ENCODE data around the gene ERAL1. TPM values are rescaled to one million over a fixed set of nuclear protein-coding genes. Genes with fewer than 3 reads are reported as not detected.

ERAL1 gene
- polyA plus RNA-seq, 1 donor (not counting 4 experiments of a cell fraction or from before 2014, with no cell fraction given) = 46.5 TPM

- Histone ChIP-seq H3K4me1 (ENCODE audit: control insufficient read depth, extremely low read depth, insufficient read depth, low read length) (peaks cover 33% of the 10 kb centered on the region), H3K9ac (ENCODE audit: control insufficient read depth, extremely low read depth, insufficient read depth, low read length) (no peak overlapping the region), H3K9me3 (ENCODE audit: control insufficient read depth, low read depth, low read length) (no peaks in the 10 kb centered on the region), H3K4me3 (ENCODE audit: control insufficient read depth in 2 of 3, extremely low read depth in 1 of 3, insufficient read depth in 2 of 3, low read depth in 1 of 3, low read length in 3 of 3) (no peak overlapping the region), H4K20me1 (ENCODE audit: control insufficient read depth, extremely low read depth, insufficient read depth, low read length) (no peaks in the 10 kb centered on the region), H3K9me1 (ENCODE audit: control insufficient read depth, extremely low read depth, insufficient read depth, low read length) (peaks cover 3% of the 10 kb centered on the region), H3K36me3 (ENCODE audit: control insufficient read depth in 2 of 2, extremely low read depth in 1 of 2, insufficient read depth in 2 of 2, low read length in 2 of 2) (peaks cover 0 to 3% of the 10 kb centered on the region in 2 experiments), H3K27me3 (ENCODE audit: control insufficient read depth, extremely low read depth, insufficient read depth, low read length) (no peaks in the 10 kb centered on the region), H3K4me2 (ENCODE audit: control insufficient read depth, extremely low read depth, insufficient read depth, low read depth, low read length) (no peak overlapping the region), H3K27ac (ENCODE audit: control insufficient read depth, insufficient read depth, low read length) (no peak overlapping the region), H2AFZ (ENCODE audit: control insufficient read depth, low read length) (no peak overlapping the region), H3K79me2 (ENCODE audit: control insufficient read depth, insufficient read depth, low read length) (peaks cover 13% of the 10 kb centered on the region)
- DNase-seq (ENCODE audit: low read depth, low spot score) (no peak), FAIRE-seq (no peak)
- no peak for TF ChIP-seq EZH2 (IDR thresholded peaks at IDR 0.05; ENCODE audit: low read length)
- dilution Hi-C loops (cut with MboI; ENCODE audit: extremely low pct_ligation_motif_present, low sequenced_read_pairs) = no loop called here
Measured at GRCh38 chr17:28898527-28898955, 43.7 kb downstream of the ERAL1 start.

- Histone ChIP-seq H3K27me3 (ENCODE audit: control insufficient read depth, extremely low read depth, insufficient read depth, low read length) (no peaks in the 10 kb centered on the region), H3K9ac (ENCODE audit: control insufficient read depth, extremely low read depth, insufficient read depth, low read length) (no peak overlapping the region), H4K20me1 (ENCODE audit: control insufficient read depth, extremely low read depth, insufficient read depth, low read length) (no peaks in the 10 kb centered on the region), H3K9me3 (ENCODE audit: control insufficient read depth, low read depth, low read length) (no peaks in the 10 kb centered on the region), H3K4me2 (ENCODE audit: control insufficient read depth, extremely low read depth, insufficient read depth, low read depth, low read length) (no peak overlapping the region), H2AFZ (ENCODE audit: control insufficient read depth, low read length) (no peak overlapping the region), H3K9me1 (ENCODE audit: control insufficient read depth, extremely low read depth, insufficient read depth, low read length) (peaks cover 3% of the 10 kb centered on the region), H3K36me3 (ENCODE audit: control insufficient read depth in 2 of 2, extremely low read depth in 1 of 2, insufficient read depth in 2 of 2, low read length in 2 of 2) (peaks cover 0 to 3% of the 10 kb centered on the region in 2 experiments), H3K79me2 (ENCODE audit: control insufficient read depth, insufficient read depth, low read length) (peaks cover 13% of the 10 kb centered on the region), H3K27ac (ENCODE audit: control insufficient read depth, insufficient read depth, low read length) (no peak overlapping the region), H3K4me3 (ENCODE audit: control insufficient read depth in 2 of 3, extremely low read depth in 1 of 3, insufficient read depth in 2 of 3, low read depth in 1 of 3, low read length in 3 of 3) (no peak overlapping the region), H3K4me1 (ENCODE audit: control insufficient read depth, extremely low read depth, insufficient read depth, low read length) (peaks cover 29% of the 10 kb centered on the region)
- FAIRE-seq (no peak), DNase-seq (ENCODE audit: low read depth, low spot score) (no peak)
- dilution Hi-C loops (cut with MboI; ENCODE audit: extremely low pct_ligation_motif_present, low sequenced_read_pairs) = no loop called here
- no peak for TF ChIP-seq EZH2 (IDR thresholded peaks at IDR 0.05; ENCODE audit: low read length)
- no peak for TF ChIP-seq CTCF (optimal IDR thresholded peaks at IDR 0.05 in 1 of 3, IDR thresholded peaks at IDR 0.05 in 1 of 3, conservative IDR thresholded peaks at IDR 0.05 in 1 of 3; ENCODE audit: extremely low read depth in 1 of 3, insufficient read depth in 2 of 3, low read length in 3 of 3)
Measured at GRCh38 chr17:28899212-28899815, 44.5 kb downstream of the ERAL1 start.

Data from keratinocyte (primary cell).